HFF-Myc (cell line): Measurements from ENCODE around the gene TMBIM6.

ENCODE experiments used
- DNase-seq: peaks from one replicate; pipeline ENCODE4 v3.0.0-alpha.2; 2011; ENCODE audit warnings: low read depth; ENCODE audit errors: extremely low read depth
- H3K4me3 ChIP-seq: replicated peaks from 2 replicates; pipeline ENCODE4 v1.5.1; 2011; ENCODE audit warnings: low read depth, mild to moderate bottlenecking, control low read depth, low read length
- CTCF ChIP-seq: IDR thresholded peaks from 2 replicates; pipeline ENCODE4 v1.5.1; 2012; ENCODE audit warnings: mild to moderate bottlenecking, low read depth, low read length, control low read depth; ENCODE audit errors: missing control alignments

Gene TMBIM6

GRCh38 chr12:49809906-49810389 is 68.6 kb downstream of the TMBIM6 start:
- DNase-seq, result no peak
- no peak for TF ChIP-seq CTCF
- H3K4me3 ChIP-seq, result no peak overlapping the region

- DNase-seq, result no peak
- TF ChIP-seq CTCF, result no peak
- H3K4me3 ChIP-seq, result no peak overlapping the region
These were observed 69.8 kb downstream of the TMBIM6 start for GRCh38 chr12:49811136-49811535.

GRCh38 chr12:49811961-49812401 is 70.6 kb downstream of the TMBIM6 start:
- DNase-seq, result no peak
- H3K4me3 ChIP-seq, result no peak overlapping the region
- TF ChIP-seq CTCF, result no peak

GRCh38 chr12:49813131-49813530 is 71.8 kb downstream of the TMBIM6 start:
- H3K4me3 ChIP-seq, result no peak overlapping the region
- DNase-seq, result no peak
- TF ChIP-seq CTCF, result no peak
